ENCODE results near the gene SDK2.

The SDK2 gene

DNA sequence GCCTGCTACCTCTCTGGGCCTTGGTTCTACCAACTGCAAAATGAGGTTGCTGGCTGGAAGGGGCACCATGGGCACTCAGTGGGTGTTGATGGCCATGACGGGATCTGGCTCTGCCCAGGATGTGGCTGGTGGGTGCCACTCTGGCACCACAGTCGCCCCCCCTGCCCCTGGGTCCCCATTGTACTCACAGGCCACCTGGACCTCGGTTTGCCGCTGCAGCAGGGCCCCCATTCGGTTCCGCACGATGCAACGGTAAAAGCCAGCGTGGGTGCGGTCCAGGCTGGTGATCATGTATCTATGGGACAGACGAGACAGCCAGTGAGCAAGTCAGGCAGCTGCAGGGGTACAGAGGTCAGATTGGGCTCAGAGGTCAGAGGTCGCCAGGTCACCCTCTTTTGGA is 172.3 kb downstream of the SDK2 start:
- no peak overlapping the region for H3K27ac ChIP-seq (ENCODE audit: low read length)
- WGBS (ENCODE audit: insufficient coverage, insufficient read length): no CpG with 5 or more reads among the region's 12 CpGs

DNA sequence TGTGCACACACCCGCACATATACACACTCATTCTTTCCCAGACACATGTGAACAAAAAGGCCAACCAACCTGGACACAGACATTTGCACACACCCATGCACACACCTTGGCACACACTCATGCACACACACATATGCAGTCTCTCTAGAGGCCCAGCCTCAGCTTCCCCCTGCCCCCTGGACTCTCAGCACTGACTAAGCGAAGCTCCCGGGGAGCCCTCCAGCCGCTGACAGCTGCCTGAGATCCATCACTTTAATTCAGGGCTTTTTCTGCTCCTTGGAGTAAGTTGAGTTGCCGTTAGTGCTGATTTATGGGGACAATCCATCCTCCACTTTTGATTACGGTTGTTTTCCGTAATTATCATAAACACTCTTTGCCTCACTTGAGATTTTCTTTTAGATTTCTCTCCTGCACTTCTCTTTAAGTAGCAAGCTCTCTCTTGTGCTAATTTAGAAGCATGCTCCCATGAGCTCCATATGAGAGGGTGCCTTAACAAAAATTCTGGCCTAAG is 173.9 kb downstream of the SDK2 start:
- Histone ChIP-seq H3K36me3 (ENCODE audit: control insufficient read depth, insufficient read depth, low read length) (no peaks in the 10 kb centered on the region), H3K9me3 (ENCODE audit: control insufficient read depth, insufficient read depth, low read length) (no peaks in the 10 kb centered on the region), H3K27ac (ENCODE audit: low read length) (no peak overlapping the region), H3K4me1 (ENCODE audit: control insufficient read depth, insufficient read depth, low read length) (no peaks in the 10 kb centered on the region), H3K4me3 (ENCODE audit: low read length) (no peak overlapping the region), H3K27me3 (ENCODE audit: control insufficient read depth, insufficient read depth, low read length) (no peaks in the 10 kb centered on the region)
- WGBS (ENCODE audit: insufficient coverage, insufficient read length): no CpG with 5 or more reads among the region's 7 CpGs
- DNase-seq (ENCODE audit: low read depth, low spot score): no peak

More for the DNA sequence above, 172.3 kb downstream of the SDK2 start:
- DNase-seq (ENCODE audit: low read depth, low spot score): no peak
- H3K9me3 ChIP-seq (ENCODE audit: control insufficient read depth, insufficient read depth, low read length): no peaks in the 10 kb centered on the region
- H3K36me3 ChIP-seq (ENCODE audit: control insufficient read depth, insufficient read depth, low read length): no peaks in the 10 kb centered on the region
- H3K27me3 ChIP-seq (ENCODE audit: control insufficient read depth, insufficient read depth, low read length): no peaks in the 10 kb centered on the region
- H3K4me3 ChIP-seq (ENCODE audit: low read length): no peak overlapping the region
- H3K4me1 ChIP-seq (ENCODE audit: control insufficient read depth, insufficient read depth, low read length): no peaks in the 10 kb centered on the region

DNA sequence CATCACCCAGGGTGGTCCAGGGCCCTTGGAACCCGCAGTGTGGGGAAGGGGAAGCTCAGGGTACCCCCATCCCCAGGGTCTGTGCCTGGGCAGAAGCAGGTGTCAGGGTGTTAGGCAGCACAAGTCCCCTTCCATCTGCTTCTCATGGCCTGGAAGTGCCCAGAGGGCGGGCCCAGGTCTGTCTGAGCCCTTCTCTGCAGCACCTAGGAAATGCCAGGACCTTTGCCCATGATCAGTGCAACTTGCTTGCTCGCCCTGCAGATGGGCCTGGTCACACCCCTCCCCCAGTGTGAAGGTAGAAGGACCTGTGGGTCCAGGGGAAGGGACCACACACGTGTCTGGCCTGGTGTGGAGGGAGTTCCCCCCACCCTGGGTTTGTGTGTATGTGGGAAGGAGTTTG is 174.9 kb downstream of the SDK2 start:
- Histone ChIP-seq H3K36me3 (ENCODE audit: control insufficient read depth, insufficient read depth, low read length) (no peaks in the 10 kb centered on the region), H3K9me3 (ENCODE audit: control insufficient read depth, insufficient read depth, low read length) (no peaks in the 10 kb centered on the region), H3K27ac (ENCODE audit: low read length) (no peak overlapping the region), H3K4me3 (ENCODE audit: low read length) (no peak overlapping the region), H3K27me3 (ENCODE audit: control insufficient read depth, insufficient read depth, low read length) (no peaks in the 10 kb centered on the region), H3K4me1 (ENCODE audit: control insufficient read depth, insufficient read depth, low read length) (no peaks in the 10 kb centered on the region)
- no peak for DNase-seq (ENCODE audit: low read depth, low spot score)
- no CpG with 5 or more reads among the region's 4 CpGs for WGBS (ENCODE audit: insufficient coverage, insufficient read length)

DNA sequence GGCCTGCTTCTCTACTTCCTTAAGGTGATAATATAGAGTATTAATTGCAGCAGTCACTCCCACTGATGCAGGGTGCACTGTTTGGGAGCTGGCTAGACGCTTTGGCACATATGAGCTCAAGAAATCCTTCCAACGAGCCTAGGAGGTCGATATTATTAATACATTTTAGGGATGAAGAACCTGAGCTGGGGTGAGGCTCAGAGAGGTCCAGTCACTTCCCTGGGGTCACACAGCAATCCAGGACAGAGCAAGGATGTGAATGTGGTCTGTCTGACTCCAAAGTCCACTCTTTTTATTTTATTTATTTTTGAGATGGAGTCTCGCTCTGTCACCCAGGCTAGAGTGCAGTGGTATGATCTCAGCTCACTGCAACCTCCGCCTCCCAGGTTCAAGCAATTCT is 176.0 kb downstream of the SDK2 start:
- Histone ChIP-seq H3K4me3 (ENCODE audit: low read length) (no peak overlapping the region), H3K36me3 (ENCODE audit: control insufficient read depth, insufficient read depth, low read length) (no peaks in the 10 kb centered on the region), H3K27me3 (ENCODE audit: control insufficient read depth, insufficient read depth, low read length) (no peaks in the 10 kb centered on the region), H3K4me1 (ENCODE audit: control insufficient read depth, insufficient read depth, low read length) (no peaks in the 10 kb centered on the region), H3K27ac (ENCODE audit: low read length) (no peak overlapping the region), H3K9me3 (ENCODE audit: control insufficient read depth, insufficient read depth, low read length) (no peaks in the 10 kb centered on the region)
- no peak for DNase-seq (ENCODE audit: low read depth, low spot score)
- WGBS (ENCODE audit: insufficient coverage, insufficient read length): no CpG with 5 or more reads among the region's 5 CpGs

DNA sequence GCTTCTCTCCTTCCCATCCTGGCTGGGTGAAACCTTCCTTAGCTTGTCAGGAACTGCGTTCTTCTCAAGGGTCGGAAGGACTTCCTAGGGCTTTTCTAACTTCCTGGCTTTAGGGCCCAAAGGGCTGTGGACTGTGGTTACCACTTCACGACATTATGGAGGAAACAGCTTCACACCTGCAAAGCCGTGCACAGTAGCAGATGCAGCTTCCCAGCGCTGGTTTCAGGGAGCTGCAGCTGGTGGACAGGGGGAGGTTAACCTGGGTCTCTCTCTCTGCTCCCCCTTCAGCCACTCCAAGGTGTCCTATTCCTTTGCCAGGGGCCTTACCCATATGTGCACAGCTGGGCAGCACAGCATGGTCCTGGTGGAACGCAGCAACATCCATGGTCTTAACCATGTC is 176.6 kb downstream of the SDK2 start:
- Histone ChIP-seq H3K4me3 (ENCODE audit: low read length) (no peak overlapping the region), H3K27ac (ENCODE audit: low read length) (no peak overlapping the region), H3K9me3 (ENCODE audit: control insufficient read depth, insufficient read depth, low read length) (no peaks in the 10 kb centered on the region), H3K36me3 (ENCODE audit: control insufficient read depth, insufficient read depth, low read length) (no peaks in the 10 kb centered on the region), H3K27me3 (ENCODE audit: control insufficient read depth, insufficient read depth, low read length) (no peaks in the 10 kb centered on the region), H3K4me1 (ENCODE audit: control insufficient read depth, insufficient read depth, low read length) (no peaks in the 10 kb centered on the region)
- no CpG with 5 or more reads among the region's 6 CpGs for WGBS (ENCODE audit: insufficient coverage, insufficient read length)
- no peak for DNase-seq (ENCODE audit: low read depth, low spot score)

DNA sequence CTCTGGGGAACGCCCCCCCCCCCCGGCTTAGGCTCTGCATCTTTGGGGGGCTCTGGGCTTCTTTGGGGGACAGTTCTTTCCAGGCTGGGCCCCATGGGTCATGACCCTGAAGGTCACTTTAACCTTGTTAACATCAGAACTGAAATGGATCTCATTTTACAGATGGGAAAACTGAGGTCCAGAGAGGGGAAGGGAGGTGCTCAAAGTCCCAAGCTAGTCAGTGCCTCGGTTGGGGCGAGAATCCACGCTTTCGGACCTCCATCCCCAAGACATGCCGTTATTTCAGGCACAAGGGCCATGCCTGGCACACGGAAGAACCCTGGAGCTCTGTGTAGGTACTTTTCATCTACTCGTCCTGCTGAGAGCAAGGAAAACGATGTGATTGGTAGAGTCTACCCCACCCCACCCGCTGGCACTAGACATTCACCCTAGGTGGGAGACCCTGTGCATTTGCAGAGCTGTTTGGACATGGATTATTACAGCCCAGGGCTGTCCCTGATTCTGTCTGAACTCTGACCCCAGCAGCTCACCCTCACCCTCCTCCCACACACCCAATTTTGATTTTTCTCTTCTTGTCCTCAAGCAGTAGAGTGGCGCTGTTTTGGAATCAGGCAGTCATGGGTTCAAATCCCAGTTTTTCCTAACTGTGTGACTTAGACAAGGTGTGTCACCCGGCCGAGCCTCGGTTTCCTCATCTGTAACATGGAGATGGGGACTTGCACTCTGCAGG is 177.4 kb downstream of the SDK2 start:
- WGBS (ENCODE audit: insufficient coverage, insufficient read length): no CpG with 5 or more reads among the region's 15 CpGs
- Histone ChIP-seq H3K36me3 (ENCODE audit: control insufficient read depth, insufficient read depth, low read length) (no peaks in the 10 kb centered on the region), H3K4me3 (ENCODE audit: low read length) (no peak overlapping the region), H3K9me3 (ENCODE audit: control insufficient read depth, insufficient read depth, low read length) (no peaks in the 10 kb centered on the region), H3K4me1 (ENCODE audit: control insufficient read depth, insufficient read depth, low read length) (no peaks in the 10 kb centered on the region), H3K27ac (ENCODE audit: low read length) (no peak overlapping the region), H3K27me3 (ENCODE audit: control insufficient read depth, insufficient read depth, low read length) (no peaks in the 10 kb centered on the region)
- no peak for DNase-seq (ENCODE audit: low read depth, low spot score)

DNA sequence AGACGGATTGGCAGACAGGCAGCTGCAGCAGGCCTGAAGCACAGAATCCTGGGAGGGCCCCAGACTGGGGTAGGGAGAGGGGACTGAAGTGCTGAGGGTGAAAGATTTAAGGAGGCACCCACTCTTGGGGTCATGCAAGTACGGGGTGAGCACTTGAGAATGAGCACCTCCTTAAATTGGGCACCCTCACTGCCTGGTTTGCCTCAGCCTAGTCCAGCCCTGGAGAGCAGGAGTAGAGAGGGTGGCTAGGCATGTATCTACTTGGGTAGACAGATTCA is 178.4 kb downstream of the SDK2 start:
- no peak for DNase-seq (ENCODE audit: low read depth, low spot score)
- Histone ChIP-seq H3K9me3 (ENCODE audit: control insufficient read depth, insufficient read depth, low read length) (no peaks in the 10 kb centered on the region), H3K27ac (ENCODE audit: low read length) (no peak overlapping the region), H3K27me3 (ENCODE audit: control insufficient read depth, insufficient read depth, low read length) (no peaks in the 10 kb centered on the region), H3K36me3 (ENCODE audit: control insufficient read depth, insufficient read depth, low read length) (no peaks in the 10 kb centered on the region), H3K4me3 (ENCODE audit: low read length) (no peak overlapping the region), H3K4me1 (ENCODE audit: control insufficient read depth, insufficient read depth, low read length) (no peaks in the 10 kb centered on the region)
- WGBS (ENCODE audit: insufficient coverage, insufficient read length): no CpG with 5 or more reads among the region's 2 CpGs

DNA sequence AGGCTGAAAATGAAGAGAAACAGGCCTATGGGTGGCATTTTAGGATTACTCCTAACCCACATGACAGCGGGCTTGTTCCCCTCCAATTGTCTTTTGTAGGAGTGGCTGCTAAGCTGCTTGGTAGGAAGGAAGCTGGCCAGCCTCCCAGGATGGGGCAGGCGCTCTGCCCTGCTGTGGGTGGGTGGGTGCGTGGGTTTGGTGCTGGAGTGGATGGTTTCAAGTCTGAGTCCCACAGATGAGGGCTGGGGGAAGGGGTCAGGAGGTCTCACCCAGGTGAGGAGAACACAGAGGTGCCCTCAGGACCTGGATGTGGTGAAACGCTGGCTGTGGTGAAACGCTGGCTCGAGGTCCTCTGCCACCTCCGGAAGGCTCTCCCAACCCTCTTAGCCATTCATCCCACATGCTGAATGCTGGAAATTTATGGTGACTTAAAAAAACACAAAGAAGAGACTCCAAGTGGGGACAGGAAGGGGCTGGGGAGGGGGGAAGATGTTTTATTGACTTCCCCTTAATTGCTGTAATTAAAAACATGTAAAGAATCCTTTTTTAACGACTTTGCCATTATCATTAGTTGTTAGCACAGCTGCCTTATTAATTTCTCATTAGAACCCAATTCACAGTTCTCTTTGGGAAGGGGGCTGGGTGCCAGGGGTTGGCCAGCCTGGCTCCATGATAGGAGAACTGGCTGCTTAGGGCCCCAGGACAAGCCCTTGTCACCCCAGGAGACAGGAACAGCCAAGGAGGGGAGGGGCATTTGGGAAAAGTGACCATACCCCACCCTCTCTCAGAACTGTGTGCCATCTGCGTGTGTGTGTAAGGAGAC is 178.9 kb downstream of the SDK2 start:
- H3K36me3 ChIP-seq (ENCODE audit: control insufficient read depth, insufficient read depth, low read length): no peaks in the 10 kb centered on the region
- H3K4me3 ChIP-seq (ENCODE audit: low read length): no peak overlapping the region
- H3K27me3 ChIP-seq (ENCODE audit: control insufficient read depth, insufficient read depth, low read length): no peaks in the 10 kb centered on the region
- H3K9me3 ChIP-seq (ENCODE audit: control insufficient read depth, insufficient read depth, low read length): no peaks in the 10 kb centered on the region
- no peaks in the 10 kb centered on the region for H3K4me1 ChIP-seq (ENCODE audit: control insufficient read depth, insufficient read depth, low read length)
- no CpG with 5 or more reads among the region's 9 CpGs for WGBS (ENCODE audit: insufficient coverage, insufficient read length)
- no peak overlapping the region for H3K27ac ChIP-seq (ENCODE audit: low read length)
- DNase-seq (ENCODE audit: low read depth, low spot score): no peak

DNA sequence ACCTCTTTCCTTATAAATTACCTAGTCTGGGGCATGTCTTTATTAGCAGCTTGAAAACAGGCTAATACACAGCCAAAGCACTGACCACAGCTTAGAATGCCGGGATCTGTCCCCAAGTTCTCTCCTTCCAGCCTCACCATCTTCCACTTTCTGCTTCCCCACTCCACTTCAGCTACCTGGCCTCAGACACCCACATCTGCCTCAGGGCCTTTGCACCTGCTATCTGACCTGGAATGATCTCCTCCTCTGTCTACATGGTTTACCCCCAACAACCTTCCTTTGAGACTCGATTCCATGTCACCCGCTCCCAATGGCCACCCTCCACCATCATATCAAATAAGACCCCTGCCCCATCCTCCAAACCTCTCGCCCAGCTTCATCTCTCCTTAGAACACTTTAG is 179.8 kb downstream of the SDK2 start:
- Histone ChIP-seq H3K4me1 (ENCODE audit: control insufficient read depth, insufficient read depth, low read length) (no peaks in the 10 kb centered on the region), H3K4me3 (ENCODE audit: low read length) (no peak overlapping the region), H3K27ac (ENCODE audit: low read length) (no peak overlapping the region), H3K36me3 (ENCODE audit: control insufficient read depth, insufficient read depth, low read length) (no peaks in the 10 kb centered on the region), H3K9me3 (ENCODE audit: control insufficient read depth, insufficient read depth, low read length) (no peaks in the 10 kb centered on the region), H3K27me3 (ENCODE audit: control insufficient read depth, insufficient read depth, low read length) (no peaks in the 10 kb centered on the region)
- WGBS (ENCODE audit: insufficient coverage, insufficient read length): no CpG with 5 or more reads among the region's 4 CpGs
- DNase-seq (ENCODE audit: low read depth, low spot score): no peak

DNA sequence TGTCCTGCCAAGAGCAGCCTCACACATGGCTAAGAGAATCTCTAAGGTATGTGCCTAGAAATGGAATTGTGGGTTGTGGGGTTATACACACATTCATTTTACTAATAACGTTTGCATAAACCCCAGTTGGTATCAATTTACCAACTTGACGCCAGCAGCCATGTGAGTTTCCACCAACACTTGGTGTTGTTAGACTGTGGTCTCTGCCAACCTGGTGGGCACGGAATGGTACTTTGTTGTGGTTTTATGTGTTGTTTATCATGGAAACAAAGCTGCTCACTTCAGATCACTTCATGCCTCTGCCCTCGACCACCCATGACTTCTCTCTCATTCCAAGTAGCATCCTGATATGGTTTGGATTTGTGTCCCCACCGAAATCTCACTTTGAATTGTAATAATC is 180.4 kb downstream of the SDK2 start:
- Histone ChIP-seq H3K27ac (ENCODE audit: low read length) (no peak overlapping the region), H3K27me3 (ENCODE audit: control insufficient read depth, insufficient read depth, low read length) (no peaks in the 10 kb centered on the region), H3K9me3 (ENCODE audit: control insufficient read depth, insufficient read depth, low read length) (no peaks in the 10 kb centered on the region), H3K4me1 (ENCODE audit: control insufficient read depth, insufficient read depth, low read length) (no peaks in the 10 kb centered on the region), H3K36me3 (ENCODE audit: control insufficient read depth, insufficient read depth, low read length) (no peaks in the 10 kb centered on the region), H3K4me3 (ENCODE audit: low read length) (no peak overlapping the region)
- no CpG with 5 or more reads among the region's 5 CpGs for WGBS (ENCODE audit: insufficient coverage, insufficient read length)
- no peak for DNase-seq (ENCODE audit: low read depth, low spot score)

DNA sequence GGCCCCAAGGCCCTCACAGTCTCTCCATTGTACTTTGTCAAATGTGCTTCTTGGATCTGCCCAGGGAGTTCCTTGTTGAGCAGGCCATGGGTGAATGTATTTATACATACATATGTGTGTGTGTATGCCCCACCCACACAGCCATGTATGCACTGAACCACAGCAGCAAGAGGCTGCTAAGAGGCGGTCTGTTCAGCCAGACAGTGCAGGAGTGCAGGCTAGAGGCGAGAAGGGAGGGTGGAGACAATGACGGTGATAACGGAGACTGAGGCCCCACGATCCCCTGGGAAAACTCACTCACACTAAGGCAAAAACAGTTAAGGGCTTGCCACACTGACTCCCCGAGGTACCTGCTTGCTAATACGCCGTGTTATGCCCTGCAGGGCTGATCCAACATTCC is 181.4 kb downstream of the SDK2 start:
- no peaks in the 10 kb centered on the region for H3K27me3 ChIP-seq (ENCODE audit: control insufficient read depth, insufficient read depth, low read length)
- WGBS (ENCODE audit: insufficient coverage, insufficient read length): no CpG with 5 or more reads among the region's 8 CpGs
- H3K9me3 ChIP-seq (ENCODE audit: control insufficient read depth, insufficient read depth, low read length): no peaks in the 10 kb centered on the region
- H3K27ac ChIP-seq (ENCODE audit: low read length): no peak overlapping the region
- no peak for DNase-seq (ENCODE audit: low read depth, low spot score)
- no peaks in the 10 kb centered on the region for H3K36me3 ChIP-seq (ENCODE audit: control insufficient read depth, insufficient read depth, low read length)
- no peaks in the 10 kb centered on the region for H3K4me1 ChIP-seq (ENCODE audit: control insufficient read depth, insufficient read depth, low read length)
- H3K4me3 ChIP-seq (ENCODE audit: low read length): no peak overlapping the region
